Fibroblast of the conjunctiva (primary cell): Measurements from ENCODE around the gene CRTAC1.

Experiments
- DNase-seq: peaks from one replicate; pipeline ENCODE4 v3.0.0-alpha.2; 2010; ENCODE audit warnings: low read depth

Gene CRTAC1

DNA sequence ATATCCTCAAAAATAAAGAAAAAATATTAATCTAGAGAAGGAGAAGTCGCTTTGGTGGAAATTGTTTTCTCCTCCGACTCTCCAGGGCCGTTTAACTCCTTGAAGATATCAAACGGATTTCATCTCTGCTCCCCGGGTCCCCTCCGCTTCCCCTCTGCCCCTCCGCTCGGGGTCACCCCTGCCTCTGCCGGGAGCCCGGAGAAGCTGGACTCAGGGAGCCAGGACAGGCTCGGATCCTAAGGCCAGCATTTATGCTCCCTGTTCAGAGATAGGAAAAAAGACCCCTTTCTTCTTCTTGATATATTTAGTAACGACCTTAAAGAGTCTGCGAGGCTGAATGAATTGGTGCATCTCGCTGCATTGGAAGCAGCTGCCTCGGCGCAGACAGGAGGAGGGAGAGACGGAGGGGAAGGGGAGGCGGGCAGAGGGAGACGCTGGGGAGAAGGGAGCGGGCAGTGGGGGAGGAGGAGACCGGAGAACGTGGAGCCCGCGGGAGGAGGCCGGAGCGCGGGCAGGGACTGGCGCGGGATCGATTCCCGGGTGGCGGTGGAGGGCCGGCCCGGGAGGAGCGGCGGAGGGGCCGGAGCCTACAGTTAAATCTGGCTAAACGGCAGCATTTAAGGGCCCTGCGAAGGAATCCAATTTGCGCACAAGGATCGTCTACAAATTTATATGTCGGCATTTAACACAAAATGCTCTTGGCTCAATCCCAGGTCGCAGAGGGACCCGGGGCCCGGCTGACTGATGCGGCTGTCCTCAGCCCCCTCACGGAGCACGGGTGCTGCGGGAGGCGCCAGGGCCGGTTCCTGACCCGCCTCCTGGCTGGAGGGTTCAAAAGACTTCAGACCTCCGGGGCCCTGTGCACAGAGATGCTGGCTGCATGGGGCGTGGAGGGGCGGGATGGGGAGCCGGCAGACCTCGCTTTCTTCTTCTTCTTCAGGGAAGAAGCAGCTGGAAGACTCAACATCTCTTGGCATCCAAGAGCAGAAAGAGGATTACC lies 55.6 kb downstream of the CRTAC1 start:
- DNase-seq = no peak

DNA sequence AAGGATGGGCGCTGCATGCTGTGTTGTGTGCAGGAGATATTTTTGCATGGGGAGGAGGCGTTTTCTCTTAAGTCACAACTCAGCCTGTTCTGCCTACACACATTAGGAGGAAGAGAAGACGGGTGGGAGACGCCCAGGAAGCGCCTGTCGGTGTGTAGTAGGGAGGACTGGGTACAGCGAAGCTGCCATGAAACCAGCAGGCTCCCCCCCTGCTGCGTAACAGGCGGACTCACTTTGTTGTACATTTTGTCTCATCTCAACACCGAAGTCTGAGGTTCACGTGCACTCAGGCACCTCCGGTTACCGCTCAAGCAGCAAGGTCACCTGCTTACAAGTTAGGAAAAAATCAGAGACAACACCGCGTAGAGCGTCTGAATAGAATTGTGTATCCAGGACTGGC lies 56.3 kb downstream of the CRTAC1 start:
- no peak for DNase-seq

DNA sequence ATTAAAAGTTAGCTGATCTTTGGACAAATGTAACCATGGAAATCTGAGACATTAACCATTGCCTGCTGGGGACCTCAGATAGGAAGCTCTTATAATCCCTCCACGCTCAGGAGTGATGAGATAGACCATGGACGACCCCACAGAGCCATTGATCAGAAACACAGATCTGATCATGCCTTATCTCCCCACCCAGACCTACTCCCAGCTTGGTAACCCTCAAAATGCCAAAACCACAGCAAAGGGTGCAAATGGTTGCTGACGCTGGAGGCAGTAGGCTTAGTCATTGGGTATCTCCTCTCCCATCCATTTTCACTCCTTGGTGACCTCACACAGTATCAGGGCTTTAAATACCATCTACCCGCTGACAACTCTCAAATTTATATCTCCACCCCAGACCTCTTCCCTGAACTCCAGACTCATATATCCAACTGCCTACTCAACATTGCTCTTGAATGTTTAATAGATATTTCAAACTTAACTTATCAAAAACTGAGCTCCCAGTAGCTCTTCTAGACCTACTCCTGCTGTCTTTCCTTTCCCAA lies 60.8 kb downstream of the CRTAC1 start:
- no peak for DNase-seq

DNA sequence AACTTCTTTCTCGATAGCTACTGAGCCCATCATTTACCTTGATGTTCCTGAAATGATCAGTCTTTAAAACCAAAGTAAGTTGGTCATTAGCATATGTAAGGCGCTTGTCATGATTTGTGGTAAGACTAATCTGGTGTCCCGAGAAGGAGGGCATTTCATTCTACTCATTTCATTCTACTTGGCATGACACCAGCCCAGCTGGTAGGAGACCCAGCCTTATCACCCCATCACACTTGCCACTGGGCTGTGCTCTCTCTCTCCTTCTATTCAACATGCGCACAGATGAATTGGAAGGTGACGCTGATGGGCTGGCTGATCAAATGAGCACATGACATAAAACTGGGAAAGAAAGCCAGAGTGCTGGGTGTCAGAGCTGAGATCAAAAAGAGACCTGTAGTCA lies 65.7 kb downstream of the CRTAC1 start:
- DNase-seq = no peak

DNA sequence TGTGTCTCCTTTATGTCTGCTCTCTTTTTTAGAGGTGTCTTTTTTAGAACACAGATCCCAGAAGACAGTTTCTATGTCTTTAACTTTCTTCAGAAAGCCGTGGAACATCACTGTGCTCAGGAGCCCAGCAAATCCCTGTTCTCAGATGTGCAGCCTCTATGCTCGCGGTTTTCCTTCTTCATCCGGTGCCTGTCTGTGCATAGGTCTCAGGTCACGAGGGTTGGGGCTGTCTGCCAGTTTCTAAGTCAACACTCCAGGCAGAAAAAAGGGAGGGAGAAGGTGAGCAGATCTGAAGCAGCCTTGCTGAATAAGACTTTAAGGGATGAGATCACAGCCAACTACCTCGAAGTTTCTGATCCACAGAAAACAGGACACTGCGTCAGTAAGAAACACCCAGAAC lies 68.5 kb downstream of the CRTAC1 start:
- no peak for DNase-seq

DNA sequence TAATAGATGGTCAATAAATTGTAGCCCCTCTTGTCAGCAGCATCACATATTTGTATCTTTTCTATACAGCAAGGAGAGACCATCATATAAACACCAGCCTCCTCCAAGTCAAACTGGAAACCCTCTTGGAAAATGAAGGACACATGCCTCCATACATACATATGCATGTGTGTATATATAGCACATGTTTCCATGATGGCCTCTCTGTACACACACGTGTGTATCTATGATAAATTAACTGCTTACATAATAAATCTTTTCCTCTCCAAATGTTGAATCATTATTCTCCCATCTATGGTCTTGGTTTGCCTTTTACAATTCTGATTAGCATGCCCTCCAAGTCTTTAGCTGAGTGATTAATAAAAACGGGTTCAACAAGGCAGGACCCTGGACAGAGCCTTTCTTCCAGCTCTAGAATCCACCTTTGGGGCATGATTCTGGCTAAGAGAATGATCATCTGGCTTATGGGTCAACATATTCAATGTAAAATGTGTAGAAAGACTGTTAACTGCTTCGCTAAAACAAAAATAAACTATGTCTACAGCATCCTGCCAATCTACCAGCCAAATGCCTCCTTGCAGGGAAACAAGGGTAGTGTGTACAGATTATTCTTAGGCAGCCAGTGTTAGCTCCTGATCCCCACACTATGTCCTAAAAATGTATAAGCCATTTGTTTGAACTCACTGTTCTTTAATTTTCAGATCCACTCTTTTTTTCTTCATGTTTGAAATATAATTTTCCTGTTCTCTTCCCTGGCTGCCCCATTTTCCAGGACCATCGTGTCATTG lies 70.0 kb downstream of the CRTAC1 start:
- no peak for DNase-seq

DNA sequence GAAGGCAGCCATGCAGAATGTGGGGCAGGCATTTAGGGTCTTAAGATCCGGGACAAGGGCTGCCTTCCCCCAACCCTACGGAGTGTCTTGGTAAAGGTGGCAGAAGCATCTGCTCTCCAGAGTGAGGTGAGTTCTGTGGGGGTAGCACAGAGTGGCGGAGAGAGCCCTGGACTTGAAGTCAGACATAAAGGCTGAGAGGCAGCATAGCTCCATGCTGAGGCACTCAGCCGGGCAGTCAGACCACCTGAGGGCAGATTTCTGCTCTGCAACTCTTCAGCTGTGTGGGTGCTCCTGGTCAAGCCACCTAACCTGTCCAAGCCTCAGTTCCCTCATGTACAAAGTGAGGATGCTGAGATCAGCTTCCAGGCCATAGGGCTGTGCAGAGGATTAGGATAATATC lies 81.0 kb downstream of the CRTAC1 start:
- DNase-seq = no peak

DNA sequence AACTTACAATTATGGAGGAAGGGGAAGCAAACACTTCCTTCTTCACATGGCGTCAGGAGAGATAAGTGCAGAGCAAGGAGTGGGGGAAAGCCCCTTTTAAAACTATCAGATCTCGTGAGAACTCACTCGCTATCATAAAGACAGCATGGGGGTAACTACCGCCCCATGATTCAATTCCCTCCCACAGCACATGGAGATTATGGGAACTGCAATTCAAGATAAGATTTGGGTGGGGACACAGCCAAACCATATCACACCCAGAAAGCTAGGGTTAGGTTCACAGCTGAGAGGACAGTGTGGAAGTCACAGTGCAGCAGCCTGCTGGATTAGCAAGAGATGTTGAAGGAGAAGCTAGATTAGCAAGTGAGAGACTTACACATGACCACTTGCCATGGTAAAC lies 81.6 kb downstream of the CRTAC1 start:
- no peak for DNase-seq

DNA sequence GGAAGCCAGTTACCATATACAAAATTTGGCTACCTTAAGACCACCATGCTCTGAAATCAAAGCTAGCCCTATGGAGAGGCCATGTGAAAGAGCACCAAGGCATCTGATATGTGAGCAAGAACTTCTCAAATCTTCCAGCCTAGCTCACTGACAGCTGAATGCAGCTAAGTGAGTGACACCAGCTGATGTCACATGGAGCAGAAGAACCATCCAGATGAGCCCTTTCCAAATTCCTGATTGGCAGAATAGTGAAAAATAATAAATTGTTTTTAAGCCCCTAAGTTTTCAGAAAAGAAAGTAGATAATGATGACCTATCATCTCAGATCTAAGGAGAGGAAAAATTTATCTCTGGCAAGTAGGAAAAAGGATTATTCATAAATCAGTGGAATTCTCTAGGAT lies 85.6 kb downstream of the CRTAC1 start:
- DNase-seq = no peak

DNA sequence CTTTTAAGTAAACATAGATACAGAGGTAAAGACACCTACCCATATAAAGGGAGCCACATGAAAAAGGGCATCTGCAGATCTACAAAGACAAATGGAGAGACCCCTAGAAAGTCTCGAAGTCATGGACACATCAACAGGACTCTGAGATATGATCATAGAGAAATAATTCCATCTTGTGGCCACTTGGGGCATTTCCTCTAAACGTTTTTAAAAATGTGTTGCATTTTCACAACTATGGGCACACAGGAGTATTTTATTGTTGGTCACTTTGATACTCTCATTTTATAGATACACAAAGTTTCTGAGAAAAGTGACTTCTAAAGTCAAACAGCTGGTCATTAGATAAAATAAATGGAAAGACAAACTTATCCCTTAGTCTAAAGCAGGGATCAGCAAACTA lies 87.1 kb downstream of the CRTAC1 start:
- DNase-seq = no peak

DNA sequence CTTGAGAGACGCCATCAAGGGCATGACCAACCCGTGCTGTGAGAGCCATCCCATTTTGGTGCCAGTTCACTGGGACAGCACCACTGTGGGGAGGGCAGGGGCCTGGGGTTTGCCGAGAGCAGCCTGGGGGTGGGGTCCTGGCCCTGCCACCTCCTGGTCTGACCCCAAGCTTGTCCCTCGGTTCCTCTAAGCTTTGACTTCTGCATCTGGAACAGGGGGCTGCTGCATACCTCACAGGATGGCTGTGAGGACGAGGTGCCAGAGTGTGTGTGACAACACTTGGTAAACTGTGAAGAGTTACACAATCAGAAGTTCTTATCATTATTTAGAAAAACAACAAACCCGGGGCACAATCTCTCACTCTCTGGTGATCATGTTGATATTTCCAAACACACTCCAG lies 89.9 kb downstream of the CRTAC1 start:
- no peak for DNase-seq

DNA sequence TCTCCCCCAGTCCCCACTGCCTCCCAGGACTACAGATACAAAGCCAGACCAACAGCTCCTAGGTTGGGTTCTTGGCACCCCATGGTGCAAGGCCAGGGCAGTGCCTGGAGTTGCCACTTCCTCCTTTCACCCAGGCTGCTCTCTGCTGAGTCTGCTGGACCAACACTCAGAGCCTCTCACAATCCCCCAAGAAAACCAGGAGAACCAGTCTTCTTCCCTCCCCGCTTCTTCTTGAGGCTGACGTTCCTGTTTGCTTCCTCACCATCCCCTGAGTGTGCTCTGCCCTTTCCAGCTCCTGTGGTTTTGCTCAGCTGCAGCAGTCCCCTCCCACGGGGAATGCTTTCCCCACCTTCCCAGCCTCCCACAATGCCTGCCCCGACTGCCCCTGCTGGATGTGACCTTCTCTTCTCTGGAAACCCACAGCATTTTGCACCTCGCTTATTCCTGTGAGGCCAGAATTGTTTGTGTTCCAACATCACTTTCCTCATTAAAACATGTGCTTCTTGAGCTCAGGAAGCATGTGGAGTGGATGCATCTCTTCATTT lies 90.9 kb downstream of the CRTAC1 start:
- DNase-seq = no peak

DNA sequence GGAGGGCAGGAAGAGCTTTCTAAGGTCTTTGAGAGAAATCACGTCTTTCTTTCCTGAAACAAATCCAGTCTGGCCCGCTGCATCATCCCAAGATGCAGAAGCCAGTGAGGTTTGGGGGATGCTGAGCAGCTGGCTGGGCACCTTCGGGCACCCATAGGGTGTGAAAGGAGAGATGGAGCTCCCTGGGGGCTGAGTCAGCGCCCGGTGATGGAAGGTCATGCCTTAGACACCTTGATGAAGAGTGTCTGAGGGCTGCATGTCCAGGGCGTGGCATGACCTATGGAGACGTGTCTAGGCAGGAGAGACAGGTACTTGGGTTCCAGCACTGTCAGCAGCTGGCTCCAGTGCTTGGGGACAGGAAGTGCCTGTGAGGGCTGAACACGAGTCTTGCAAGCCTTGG lies 92.5 kb downstream of the CRTAC1 start:
- DNase-seq = no peak

DNA sequence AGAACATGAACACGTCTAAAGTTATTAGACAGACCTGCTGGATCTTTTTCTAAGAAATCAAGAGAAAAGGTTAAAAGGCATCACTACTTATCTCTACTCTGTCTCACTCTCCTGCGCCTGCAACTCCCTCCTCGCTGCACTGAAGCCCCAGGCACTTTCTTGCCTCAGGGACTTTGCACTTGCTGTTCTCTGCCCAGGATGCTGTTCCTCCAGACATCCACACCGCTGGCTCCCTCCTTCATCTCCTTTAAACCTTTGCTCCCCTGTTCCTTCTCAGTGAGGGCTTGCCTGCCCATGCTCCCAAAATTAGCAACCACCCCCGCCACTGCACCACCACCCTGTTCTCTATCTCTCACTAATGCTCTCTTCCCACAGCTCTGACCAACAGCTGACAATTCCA lies 93.4 kb downstream of the CRTAC1 start:
- DNase-seq = no peak

DNA sequence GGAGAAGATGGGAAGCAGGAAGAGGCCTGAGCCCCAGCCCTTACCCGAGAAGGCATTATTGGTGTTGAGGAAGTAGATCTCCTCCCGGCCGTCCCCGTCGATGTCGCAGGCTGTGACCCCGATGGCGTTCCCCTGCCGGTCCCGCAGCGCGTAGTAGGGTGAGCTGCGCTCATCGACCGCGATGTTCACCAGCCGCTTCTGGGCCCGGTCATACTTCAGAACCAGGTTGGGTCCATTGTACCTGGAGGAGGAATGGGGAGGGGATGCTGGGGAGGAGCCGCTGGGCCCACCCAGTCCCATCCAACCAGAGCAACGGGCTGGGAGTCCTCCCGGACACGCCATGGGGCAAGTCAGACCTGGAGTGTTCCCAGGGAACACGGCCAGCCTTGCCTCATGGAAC lies 94.3 kb downstream of the CRTAC1 start:
- DNase-seq = no peak

DNA sequence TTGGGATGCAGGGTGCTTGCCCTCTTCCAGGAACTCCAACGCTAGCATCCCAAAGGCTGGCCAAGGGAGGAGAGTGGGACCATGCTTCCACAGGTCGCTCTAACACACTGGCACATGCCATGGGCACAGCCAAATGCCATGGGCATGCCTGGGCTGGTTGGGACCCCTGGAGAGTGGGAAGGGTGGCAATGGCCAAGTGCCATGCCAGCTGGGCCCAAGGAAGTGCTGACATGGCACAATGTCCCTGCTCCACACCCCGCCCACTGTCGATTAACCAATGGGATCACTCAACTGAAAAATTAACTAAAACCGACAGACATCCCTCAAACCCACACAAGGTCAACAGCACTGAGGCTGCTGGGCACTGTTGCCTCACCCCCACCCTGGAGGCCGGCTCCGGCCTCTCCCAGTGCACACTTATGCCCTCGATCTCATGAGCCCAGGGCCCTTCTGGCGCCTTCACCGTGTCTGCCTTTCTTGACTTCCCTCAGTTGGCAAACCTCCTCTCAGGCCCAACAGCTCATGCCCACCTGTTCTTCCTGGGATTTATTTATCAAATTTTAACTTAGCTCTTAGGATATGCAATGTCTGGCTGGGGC lies 97.4 kb downstream of the CRTAC1 start:
- DNase-seq = no peak

DNA sequence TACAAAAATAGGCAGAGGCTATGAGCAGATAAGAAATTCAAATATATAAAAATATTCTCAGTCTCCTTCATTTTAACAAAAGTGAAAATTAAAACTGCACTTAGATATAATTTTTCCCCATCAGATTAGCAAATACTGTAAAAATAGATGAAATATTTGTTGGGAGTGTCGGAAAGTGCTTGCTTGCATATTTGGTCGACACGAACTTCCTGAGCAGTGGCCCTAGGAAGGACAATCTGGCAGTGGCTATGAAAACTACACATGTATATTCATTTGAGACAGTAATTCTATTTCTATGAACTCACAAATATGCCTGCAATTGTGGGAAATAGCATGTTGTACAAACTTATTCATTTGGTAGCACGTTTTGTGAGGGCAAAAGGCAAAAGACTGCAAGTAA lies 99.4 kb downstream of the CRTAC1 start:
- DNase-seq = no peak

DNA sequence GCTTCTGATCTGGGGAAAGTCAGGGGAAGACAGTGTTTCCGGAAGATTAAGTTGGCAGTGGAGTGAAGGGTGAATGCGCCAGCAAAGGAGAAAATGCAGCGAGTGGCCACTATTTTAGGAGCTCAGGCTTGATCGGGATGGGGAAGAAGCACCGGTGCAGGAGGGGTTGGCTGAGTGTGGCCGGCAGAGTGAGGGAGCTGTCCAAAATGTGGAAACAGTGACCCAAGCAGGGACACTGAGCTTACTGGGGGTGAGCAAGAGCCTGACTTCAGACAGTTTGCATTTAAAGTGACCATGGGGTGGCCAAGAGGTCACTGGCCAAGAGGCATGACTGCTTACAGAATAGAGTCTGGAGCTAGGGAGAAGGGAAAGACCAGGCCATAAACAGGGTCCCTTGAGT lies 101.5 kb downstream of the CRTAC1 start:
- no peak for DNase-seq

DNA sequence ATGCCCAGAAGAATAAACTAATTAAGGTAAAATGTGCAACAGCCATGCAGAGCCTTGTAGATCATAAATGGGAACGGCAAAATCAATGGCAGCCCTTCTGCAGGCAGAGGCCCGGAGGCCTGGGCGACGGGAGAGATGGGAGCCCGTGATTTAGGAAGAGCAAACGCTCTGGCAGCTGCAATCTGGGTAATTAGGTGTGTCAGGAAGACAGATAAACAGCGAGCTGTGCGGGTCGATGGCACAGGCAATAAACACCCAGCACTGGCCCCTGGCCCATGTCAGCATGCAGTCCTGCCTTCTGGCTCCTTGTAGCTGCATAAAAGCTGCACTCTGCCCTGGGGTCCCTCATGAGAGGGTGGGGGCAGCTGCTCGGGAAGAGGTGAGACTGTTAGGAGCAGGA lies 102.8 kb downstream of the CRTAC1 start:
- no peak for DNase-seq

DNA sequence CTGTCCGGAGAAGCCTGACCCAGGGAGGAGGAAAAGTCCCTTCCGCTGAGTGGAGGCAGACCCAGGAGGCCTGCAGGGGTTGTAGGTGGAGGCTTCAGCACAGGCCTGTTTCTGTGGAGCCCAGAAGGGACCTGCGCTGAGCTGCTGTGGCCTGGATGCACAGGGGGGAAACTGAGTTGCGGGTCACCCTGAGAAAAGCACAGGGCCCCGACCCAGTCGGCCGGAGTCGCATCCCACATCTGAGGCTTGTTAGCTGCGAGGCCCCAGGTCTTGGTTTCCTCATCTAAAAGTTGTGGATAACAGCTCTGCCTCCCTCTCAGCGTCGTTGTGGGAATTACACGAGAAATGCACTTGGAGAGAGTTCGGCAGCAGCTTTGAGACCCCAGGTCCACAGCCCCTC lies 104.4 kb downstream of the CRTAC1 start:
- DNase-seq = no peak

DNA sequence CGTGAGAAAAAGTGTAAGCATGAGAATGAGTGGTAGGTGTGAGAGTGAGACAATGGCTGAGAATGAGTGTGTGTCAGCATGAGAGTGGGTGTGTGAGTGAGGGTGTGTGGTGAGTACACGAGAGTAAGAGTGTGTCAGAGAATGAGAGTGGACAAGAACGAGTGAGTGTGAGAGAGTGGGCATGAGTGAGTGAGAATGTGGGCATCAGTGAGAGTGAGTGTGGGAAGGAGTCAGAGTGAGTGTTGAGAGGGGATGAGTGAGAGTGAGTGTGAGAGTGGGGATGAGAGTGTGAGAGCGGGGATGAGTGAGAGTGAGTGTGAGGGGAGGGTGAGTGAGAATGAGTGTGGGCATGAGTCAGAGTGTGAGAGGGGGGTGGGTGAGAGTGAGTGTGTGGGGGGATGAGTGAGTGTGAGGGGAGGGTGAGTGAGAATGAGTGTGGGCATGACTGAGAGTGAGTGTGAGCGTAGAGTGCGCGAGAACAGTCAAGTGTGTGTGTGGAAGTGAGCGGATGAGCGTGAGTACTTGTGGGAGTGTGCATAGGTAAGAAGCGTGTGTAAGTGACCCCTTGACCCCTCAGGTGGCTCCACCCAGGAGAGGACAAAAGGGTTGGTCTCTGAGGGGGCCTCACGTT lies 105.0 kb downstream of the CRTAC1 start:
- DNase-seq = no peak

DNA sequence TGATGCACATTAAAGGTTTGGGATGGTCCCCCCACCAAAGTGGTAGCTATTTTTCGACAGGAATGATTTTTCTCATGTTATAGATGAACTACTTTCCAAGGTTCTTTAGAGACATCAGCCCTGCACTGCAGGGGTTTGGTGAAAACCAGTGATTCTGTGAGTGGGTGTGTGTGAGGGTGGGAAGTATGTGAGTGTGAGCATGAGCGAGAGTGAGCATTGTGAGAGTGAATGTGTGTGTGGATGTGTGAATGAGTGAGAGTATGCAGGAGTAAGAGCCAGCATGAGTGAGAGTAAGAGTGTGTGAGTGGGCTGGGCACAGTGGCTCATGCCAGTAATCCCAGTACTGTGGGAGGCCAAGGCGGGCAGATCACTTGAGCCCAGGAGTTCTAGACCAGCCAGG lies 105.7 kb downstream of the CRTAC1 start:
- DNase-seq = no peak
